Stomach (tissue), 4 donors: ENCODE data around the gene CD2BP2.

Source experiments
- CTCF ChIP-seq, 7 experiments: fragments of 450-650 bp in 4 of 7; fragments of 200-600 bp in 3 of 7; sonication (generic) in 3 of 7; IDR thresholded peaks; one replicate each; pipeline ENCODE4 v1.5.1; 2016 to 2019; ENCODE audit warnings: antibody characterized with exemption in 7 of 7, control low read depth in 2 of 7, mild to moderate bottlenecking in 1 of 7
- POLR2A ChIP-seq, 4 donors: fragments of 450-650 bp; IDR thresholded peaks; one replicate each; pipeline ENCODE4 v1.6.1; 2016; ENCODE audit warnings: antibody characterized with exemption in 4 of 4, control low read depth in 2 of 4, mild to moderate bottlenecking in 1 of 4, moderate library complexity in 1 of 4
- POLR2AphosphoS5 ChIP-seq, 3 donors: sonication (generic); formaldehyde crosslinking; IDR thresholded peaks; one replicate each; pipeline ENCODE4 v1.6.1; 2016; ENCODE audit warnings: antibody characterized with exemption in 3 of 3

GRCh38 chr16:30346286-30346685 lies 8.8 kb downstream of the CD2BP2 start:
- TF ChIP-seq CTCF (IDR thresholded peaks at IDR 0.05), result no peak
- no peak for TF ChIP-seq POLR2A (IDR thresholded peaks at IDR 0.05)
- TF ChIP-seq POLR2AphosphoS5 (IDR thresholded peaks at IDR 0.05), result no peak
